ENCODE measurements around the gene MAPK10.

The MAPK10 gene

DNA sequence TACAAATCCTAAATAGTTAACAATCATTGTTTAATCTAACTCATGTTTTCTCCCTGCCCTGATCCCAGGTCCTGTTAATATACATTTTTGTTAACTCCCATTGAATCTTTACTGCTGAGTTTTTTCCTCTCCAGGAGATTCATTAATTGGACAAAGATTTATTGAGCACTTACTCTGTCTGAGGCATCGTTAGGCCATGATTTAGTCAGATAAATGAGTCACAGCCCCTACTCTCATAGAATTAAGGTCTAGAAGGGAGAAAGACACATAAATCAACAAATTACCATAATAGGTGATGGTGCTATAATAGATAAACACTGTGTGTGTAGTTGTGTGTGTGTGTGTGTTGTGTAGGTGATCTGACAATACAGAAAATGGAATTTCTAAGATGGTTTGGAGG is 112.5 kb downstream of the MAPK10 start:
- TF ChIP-seq ZFX (IDR thresholded peaks at IDR 0.05; ENCODE audit: borderline replicate concordance), result no peak
- TF ChIP-seq CTCF (IDR thresholded peaks at IDR 0.05), result no peak
- no peak overlapping the region for H3K27ac ChIP-seq

DNA sequence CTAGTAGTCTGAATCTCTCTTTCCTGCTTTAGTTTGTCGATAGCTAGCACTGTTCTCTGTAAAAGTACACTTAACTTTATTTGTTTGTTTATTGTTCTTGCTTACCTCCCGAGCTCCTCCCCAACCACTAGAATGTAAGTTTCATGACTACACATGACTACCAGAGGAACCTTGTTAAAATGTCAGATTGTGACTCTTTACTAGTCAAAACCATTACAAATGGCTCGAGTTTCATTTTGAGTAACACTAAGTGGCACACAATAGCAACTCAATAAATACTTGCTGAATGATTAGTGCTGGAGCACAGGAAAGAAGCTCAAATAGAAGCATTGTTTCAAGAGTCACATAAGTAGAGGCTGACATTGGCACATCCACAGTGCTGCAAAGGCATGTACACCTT is 116.1 kb downstream of the MAPK10 start:
- H3K27ac ChIP-seq, result no peak overlapping the region
- TF ChIP-seq ZFX (IDR thresholded peaks at IDR 0.05; ENCODE audit: borderline replicate concordance), result no peak
- TF ChIP-seq CTCF (IDR thresholded peaks at IDR 0.05), result no peak

DNA sequence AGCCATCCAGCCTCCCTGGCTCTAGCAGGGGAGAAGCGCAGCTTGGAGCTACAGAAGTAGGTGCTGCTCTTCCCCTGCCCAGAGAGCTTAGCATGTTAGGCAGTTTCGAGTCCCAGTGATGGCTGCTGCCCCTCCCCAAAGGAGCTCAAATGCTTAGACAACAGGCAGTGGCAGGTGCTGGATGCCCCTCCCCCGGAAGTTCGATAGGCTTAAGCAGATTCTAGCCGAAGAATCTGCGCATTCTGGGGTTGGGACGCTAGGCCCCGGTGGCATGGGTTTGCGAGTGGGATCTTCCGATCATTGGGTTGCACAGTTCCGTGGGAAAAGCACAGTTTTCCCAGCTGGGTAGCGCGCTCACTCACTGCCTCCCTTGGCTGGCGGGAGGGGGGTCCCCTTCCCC is 117.2 kb downstream of the MAPK10 start:
- H3K27ac ChIP-seq, result no peak overlapping the region
- TF ChIP-seq ZFX (IDR thresholded peaks at IDR 0.05; ENCODE audit: borderline replicate concordance), result no peak
- no peak for TF ChIP-seq CTCF (IDR thresholded peaks at IDR 0.05)

- no peak overlapping the region for H3K27ac ChIP-seq
- TF ChIP-seq CTCF (IDR thresholded peaks at IDR 0.05), result no peak
- TF ChIP-seq ZFX (IDR thresholded peaks at IDR 0.05; ENCODE audit: borderline replicate concordance), result no peak
Observed at GRCh38 chr4:86235549-86235948, 124.3 kb downstream of the MAPK10 start.

DNA sequence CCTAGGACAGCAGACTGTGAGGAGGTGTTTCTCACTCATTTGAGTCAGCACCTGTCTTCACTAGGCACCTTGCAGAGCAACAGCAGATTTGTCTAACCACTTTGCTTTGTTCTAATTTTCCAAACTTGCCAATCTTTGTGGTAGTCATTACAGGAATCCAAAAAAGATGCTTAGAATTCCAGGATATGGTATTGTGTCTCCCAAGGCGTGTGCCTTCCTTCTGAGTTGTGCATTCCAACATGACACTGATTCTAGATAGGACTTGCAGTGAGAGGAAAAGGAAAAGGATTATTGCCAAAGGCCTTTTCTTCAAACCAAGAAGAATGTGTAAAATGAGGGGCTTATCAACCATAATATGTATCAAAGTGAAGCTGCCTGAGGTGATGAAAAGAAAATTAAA is 126.2 kb downstream of the MAPK10 start:
- no peak for TF ChIP-seq CTCF (IDR thresholded peaks at IDR 0.05)
- TF ChIP-seq ZFX (IDR thresholded peaks at IDR 0.05; ENCODE audit: borderline replicate concordance), result no peak
- no peak overlapping the region for H3K27ac ChIP-seq

GRCh38 chr4:86233090-86233489 is 126.8 kb downstream of the MAPK10 start:
- no peak overlapping the region for H3K27ac ChIP-seq
- TF ChIP-seq CTCF (IDR thresholded peaks at IDR 0.05) (no peak), ZFX (IDR thresholded peaks at IDR 0.05; ENCODE audit: borderline replicate concordance) (no peak)

DNA sequence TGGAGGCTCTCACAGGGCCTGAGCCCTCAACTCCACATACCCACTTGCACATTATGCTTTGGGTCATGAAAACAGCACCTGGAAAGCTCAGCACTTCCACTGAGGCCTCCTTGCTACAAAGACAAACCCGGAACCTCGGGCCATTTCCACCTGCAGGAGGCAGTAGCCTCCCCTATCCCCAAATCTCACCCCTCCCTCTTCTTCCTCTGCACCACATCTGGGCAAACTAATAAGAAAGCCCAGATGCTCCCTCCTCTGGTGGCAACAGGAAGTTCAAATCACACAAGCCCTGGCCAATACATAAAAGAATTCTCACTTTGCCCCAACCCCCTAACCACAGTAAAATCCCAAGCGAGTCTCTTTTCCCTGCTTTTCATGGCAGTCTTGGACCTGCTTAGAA is 136.4 kb downstream of the MAPK10 start:
- TF ChIP-seq CTCF (IDR thresholded peaks at IDR 0.05), result peak; percentile 77
- TF ChIP-seq ZFX (IDR thresholded peaks at IDR 0.05; ENCODE audit: borderline replicate concordance), result no peak
- H3K27ac ChIP-seq, result no peak overlapping the region

Measured in 22Rv1 (cell line).